NT2/D1 (cell line): ENCODE measurements around the gene CCDC85C.

Experiments used
- DNase-seq: peaks from one replicate; pipeline ENCODE4 v3.0.0-alpha.2; 2011; ENCODE audit warnings: low read depth, low spot score
- H3K27me3 ChIP-seq: 2 replicates; pipeline ENCODE4 v1.6.0; 2011; ENCODE audit warnings: mild to moderate bottlenecking; ENCODE audit not compliant: insufficient read length, insufficient read depth
- H3K36me3 ChIP-seq: 2 replicates; pipeline ENCODE4 v1.6.1; 2011; ENCODE audit warnings: mild to moderate bottlenecking, low read length, mixed read lengths; ENCODE audit not compliant: insufficient read depth, insufficient read length
- H3K4me1 ChIP-seq: 2 replicates; pipeline ENCODE4 v1.5.1; 2011; ENCODE audit not compliant: insufficient read depth, insufficient read length
- H3K4me3 ChIP-seq: 2 replicates; pipeline ENCODE4 v1.5.1; 2011; ENCODE audit warnings: low read depth; ENCODE audit not compliant: insufficient read length
- H3K9ac ChIP-seq: 2 replicates; pipeline ENCODE4 v1.6.0; 2011; ENCODE audit warnings: low read depth; ENCODE audit not compliant: insufficient read length
- H3K9me3 ChIP-seq: 2 replicates; pipeline ENCODE4 v1.5.1; 2011; ENCODE audit warnings: mild to moderate bottlenecking, low read length; ENCODE audit not compliant: insufficient read depth
- SUZ12 ChIP-seq: IDR thresholded peaks from 2 replicates; pipeline ENCODE4 v1.6.1; 2011; ENCODE audit not compliant: insufficient read length, insufficient read depth; ENCODE audit errors: extremely low read depth
- YY1 ChIP-seq: IDR thresholded peaks from 2 replicates; pipeline ENCODE4 v1.6.1; 2011; ENCODE audit not compliant: insufficient read length, insufficient read depth
- ZNF274 ChIP-seq: IDR thresholded peaks from 2 replicates; pipeline ENCODE4 v1.6.1; 2011; ENCODE audit warnings: mild to moderate bottlenecking, low read depth, low read length

CCDC85C gene

DNA sequence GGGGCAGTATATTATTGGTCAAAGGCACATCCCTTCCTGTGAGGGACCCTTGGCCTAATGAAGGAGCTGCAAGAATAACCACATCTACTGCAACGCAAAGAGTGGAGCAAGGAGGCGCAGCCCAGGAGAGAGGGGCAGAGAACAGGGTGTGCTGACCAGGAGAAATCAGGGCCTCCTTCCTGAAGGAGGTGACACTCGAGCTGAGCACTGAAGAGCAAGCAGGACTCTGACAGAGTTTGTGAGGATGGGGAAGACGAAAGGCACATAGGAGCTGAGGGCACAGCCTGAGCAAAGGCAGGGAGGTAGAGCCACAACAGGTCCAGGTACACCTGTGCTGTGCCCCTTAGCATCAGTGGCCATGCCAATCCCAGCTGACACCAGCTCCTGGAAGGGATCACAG is 60.6 kb downstream of the CCDC85C start:
- no peak for DNase-seq
- no peaks in the 10 kb centered on the region for H3K36me3 ChIP-seq
- no peaks in the 10 kb centered on the region for H3K9me3 ChIP-seq
- no peak overlapping the region for H3K4me3 ChIP-seq
- H3K9ac ChIP-seq, result no peak overlapping the region
- H3K4me1 ChIP-seq, result peaks cover 23% of the 10 kb centered on the region
- TF ChIP-seq ZNF274, result no peak
- no peak for TF ChIP-seq YY1
- no peak for TF ChIP-seq SUZ12
- H3K27me3 ChIP-seq, result no peaks in the 10 kb centered on the region

- TF ChIP-seq SUZ12 (no peak), YY1 (no peak), ZNF274 (no peak)
- H3K4me1 ChIP-seq, result peaks cover 29% of the 10 kb centered on the region
- no peaks in the 10 kb centered on the region for H3K36me3 ChIP-seq
Observed at GRCh38 chr14:99542566-99542965, 61.4 kb downstream of the CCDC85C start.

GRCh38 chr14:99541677-99542470 is 62.1 kb downstream of the CCDC85C start:
- H3K27me3 ChIP-seq, result no peaks in the 10 kb centered on the region
- H3K9ac ChIP-seq, result peak overlapping the region; percentile 10
- H3K36me3 ChIP-seq, result no peaks in the 10 kb centered on the region
- H3K4me3 ChIP-seq, result no peak overlapping the region
- TF ChIP-seq SUZ12 (no peak), ZNF274 (no peak), YY1 (no peak)
- H3K9me3 ChIP-seq, result no peaks in the 10 kb centered on the region
- no peak for DNase-seq
- H3K4me1 ChIP-seq, result peaks cover 35% of the 10 kb centered on the region

More at GRCh38 chr14:99542566-99542965, 61.4 kb downstream of the CCDC85C start:
- Histone ChIP-seq H3K9me3 (no peaks in the 10 kb centered on the region), H3K9ac (no peak overlapping the region), H3K27me3 (no peaks in the 10 kb centered on the region), H3K4me3 (no peak overlapping the region)
- no peak for DNase-seq

DNA sequence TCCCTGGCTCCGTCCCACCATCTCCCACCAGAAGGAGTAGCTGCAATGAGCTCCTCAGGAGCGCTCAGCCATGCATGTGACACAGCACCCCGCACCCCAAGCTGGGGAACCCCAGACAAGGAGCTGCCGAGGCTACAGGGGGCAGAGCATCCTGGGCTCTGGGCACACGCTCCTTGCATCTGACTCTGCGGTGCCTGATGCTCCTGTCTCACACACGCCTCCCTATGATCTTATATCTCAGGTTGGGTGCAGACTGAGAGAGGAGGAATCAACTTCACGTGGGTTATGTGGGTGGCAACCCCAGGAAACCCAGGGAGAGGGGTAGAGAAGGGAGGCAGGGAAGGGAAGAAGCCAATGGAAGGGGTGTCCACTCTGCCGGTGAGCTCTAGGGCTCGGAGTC is 62.8 kb downstream of the CCDC85C start:
- no peak for TF ChIP-seq SUZ12
- no peak for TF ChIP-seq YY1
- no peak for TF ChIP-seq ZNF274
- H3K36me3 ChIP-seq, result no peaks in the 10 kb centered on the region
- peaks cover 41% of the 10 kb centered on the region for H3K4me1 ChIP-seq
- no peak overlapping the region for H3K9ac ChIP-seq
- no peaks in the 10 kb centered on the region for H3K9me3 ChIP-seq
- DNase-seq, result no peak
- H3K4me3 ChIP-seq, result no peak overlapping the region
- H3K27me3 ChIP-seq, result no peaks in the 10 kb centered on the region

DNA sequence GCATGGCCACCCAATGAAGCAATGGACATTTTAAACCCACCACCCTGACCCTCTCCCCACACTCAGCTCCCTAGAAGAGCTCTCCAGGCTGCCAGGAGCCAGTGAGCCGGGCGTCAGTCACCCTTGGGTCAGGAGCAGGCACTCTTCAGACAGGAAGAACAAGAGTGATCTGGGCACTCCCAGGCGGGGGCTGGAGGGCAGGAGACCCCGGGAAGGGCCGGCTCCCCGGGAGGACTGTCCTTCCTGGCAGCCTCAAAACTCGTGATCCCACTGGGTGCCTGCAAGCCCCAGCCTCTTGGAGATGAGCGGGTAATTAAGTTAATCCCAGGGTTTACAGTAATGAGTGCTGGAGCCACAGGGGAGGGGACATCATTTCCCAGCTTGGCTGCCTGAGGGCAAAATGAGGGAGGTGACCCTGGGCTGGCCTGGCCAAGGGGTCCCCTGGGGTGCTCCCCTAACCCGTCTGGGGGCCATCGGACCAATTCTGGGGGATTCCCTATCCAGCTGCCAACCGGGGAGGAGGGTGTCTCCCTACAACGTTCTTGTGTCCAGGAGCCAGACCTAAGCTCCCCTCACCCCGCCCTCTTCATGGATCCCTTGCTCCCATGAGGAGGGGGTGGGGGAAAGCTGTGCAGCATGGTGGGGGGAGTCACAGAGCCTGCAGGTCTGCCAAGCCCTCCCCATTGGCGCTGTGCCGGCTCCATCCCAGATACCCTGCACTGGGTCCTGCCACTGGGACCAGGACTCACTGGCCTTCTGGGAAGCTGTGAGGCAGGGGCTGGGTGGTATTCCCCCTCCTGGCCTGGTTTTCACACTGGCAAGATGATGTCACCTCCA is 63.6 kb downstream of the CCDC85C start:
- H3K9ac ChIP-seq, result peak overlapping the region; percentile 21
- no peaks in the 10 kb centered on the region for H3K27me3 ChIP-seq
- no peak for DNase-seq
- no peak overlapping the region for H3K4me3 ChIP-seq
- H3K36me3 ChIP-seq, result no peaks in the 10 kb centered on the region
- H3K9me3 ChIP-seq, result no peaks in the 10 kb centered on the region
- peaks cover 45% of the 10 kb centered on the region for H3K4me1 ChIP-seq
- TF ChIP-seq SUZ12 (no peak), ZNF274 (no peak), YY1 (no peak)

DNA sequence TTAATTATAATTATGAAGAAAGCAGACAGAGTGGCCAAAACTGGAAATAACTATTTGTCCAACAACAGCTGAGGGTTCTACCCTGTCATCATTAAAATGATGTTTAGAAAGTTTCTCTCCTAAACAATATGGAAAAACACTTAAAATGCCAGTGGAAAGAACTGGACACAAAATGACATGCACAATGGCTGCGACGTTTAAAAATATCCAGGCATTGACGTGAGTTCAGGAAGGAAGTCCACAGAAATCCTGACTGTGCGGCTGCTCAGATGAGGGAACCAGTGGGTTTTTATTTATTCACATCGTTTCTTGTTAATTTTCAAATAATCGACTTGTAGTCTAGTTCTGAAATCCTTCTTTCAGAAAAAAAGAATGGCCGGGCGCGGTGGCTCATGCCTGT is 64.5 kb downstream of the CCDC85C start:
- DNase-seq, result no peak

DNA sequence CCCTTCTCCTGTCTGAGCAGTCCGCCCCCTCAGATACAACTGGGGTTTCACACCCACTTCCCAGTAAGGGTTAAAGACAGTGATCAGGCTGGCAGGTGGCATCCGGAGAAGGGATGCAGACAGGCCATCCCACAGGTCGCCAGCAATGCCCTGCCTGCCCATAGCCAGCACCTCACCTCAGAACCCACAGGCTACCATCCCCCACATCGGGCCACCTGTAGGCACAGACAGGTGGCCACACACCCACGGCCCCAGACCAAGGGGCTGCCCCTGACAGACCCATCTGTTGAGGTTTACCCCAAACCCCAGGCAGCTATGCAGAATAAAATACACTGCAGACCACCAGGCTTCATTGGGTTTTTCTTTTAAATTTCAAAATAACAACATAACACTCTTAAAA is 65.3 kb downstream of the CCDC85C start:
- TF ChIP-seq YY1, result no peak
- TF ChIP-seq SUZ12, result no peak
- TF ChIP-seq ZNF274, result no peak
- Histone ChIP-seq H3K27me3 (no peaks in the 10 kb centered on the region), H3K9me3 (no peaks in the 10 kb centered on the region), H3K4me3 (no peak overlapping the region), H3K4me1 (peaks cover 51% of the 10 kb centered on the region), H3K36me3 (no peaks in the 10 kb centered on the region), H3K9ac (no peak overlapping the region)
- no peak for DNase-seq

More for the DNA sequence above, 64.5 kb downstream of the CCDC85C start:
- H3K4me3 ChIP-seq, result no peak overlapping the region
- no peaks in the 10 kb centered on the region for H3K27me3 ChIP-seq
- no peaks in the 10 kb centered on the region for H3K36me3 ChIP-seq
- H3K9me3 ChIP-seq, result no peaks in the 10 kb centered on the region
- peaks cover 49% of the 10 kb centered on the region for H3K4me1 ChIP-seq
- H3K9ac ChIP-seq, result no peak overlapping the region
- no peak for TF ChIP-seq SUZ12
- no peak for TF ChIP-seq ZNF274
- no peak for TF ChIP-seq YY1
